LNCAP (cell line): ENCODE data around the gene TRIM66.

Experiments used
- TF ChIP-seq, protein P1 (sequence below): fragments of 450-650 bp; IDR thresholded peaks from 2 replicates; pipeline ENCODE4 v1.5.1; 2017; ENCODE audit warnings: mild to moderate bottlenecking

TRIM66 gene

DNA sequence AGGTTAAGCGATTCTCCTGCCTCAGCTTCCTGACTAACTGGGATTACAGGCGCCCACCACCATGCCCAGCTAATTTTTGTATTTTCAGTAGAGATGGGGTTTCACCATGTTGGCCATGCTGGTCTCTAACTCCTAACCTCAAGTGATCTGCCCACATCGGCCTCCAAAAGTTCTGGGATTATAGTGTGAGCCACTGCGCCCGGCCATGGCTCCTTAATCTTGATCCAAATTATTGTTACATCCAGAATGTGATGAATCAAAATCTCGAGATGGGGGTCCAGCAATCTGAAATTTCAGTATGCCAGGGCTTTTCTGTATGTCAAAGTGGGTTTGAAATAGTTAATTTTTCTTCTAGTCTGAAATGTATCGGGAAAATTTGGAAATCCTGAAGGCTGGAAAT lies 3.9 kb upstream of the TRIM66 start:
- TF ChIP-seq, protein P1, sequence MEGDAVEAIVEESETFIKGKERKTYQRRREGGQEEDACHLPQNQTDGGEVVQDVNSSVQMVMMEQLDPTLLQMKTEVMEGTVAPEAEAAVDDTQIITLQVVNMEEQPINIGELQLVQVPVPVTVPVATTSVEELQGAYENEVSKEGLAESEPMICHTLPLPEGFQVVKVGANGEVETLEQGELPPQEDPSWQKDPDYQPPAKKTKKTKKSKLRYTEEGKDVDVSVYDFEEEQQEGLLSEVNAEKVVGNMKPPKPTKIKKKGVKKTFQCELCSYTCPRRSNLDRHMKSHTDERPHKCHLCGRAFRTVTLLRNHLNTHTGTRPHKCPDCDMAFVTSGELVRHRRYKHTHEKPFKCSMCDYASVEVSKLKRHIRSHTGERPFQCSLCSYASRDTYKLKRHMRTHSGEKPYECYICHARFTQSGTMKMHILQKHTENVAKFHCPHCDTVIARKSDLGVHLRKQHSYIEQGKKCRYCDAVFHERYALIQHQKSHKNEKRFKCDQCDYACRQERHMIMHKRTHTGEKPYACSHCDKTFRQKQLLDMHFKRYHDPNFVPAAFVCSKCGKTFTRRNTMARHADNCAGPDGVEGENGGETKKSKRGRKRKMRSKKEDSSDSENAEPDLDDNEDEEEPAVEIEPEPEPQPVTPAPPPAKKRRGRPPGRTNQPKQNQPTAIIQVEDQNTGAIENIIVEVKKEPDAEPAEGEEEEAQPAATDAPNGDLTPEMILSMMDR = no peak

DNA sequence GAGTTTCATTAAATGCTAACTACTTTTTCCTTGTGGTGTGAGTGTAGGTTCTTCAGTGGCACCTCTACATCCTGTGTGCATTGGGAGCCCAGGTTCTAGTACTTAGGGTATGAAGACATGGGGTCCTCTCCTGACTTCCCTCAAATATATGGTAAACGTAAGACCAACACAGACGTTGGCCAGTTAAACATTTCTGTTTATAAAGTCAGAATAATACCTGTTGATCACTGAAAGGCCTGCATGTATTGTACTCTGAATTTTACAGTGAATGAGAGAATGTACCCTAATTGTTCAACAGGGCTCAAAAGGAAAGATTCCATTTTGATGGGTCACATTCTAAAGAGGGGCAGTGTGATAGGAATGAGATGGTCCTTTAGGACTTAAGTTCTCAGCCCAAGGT lies 3.4 kb upstream of the TRIM66 start:
- TF ChIP-seq, protein P1 = no peak

GRCh38 chr11:8685306-8685705 lies 2.8 kb upstream of the TRIM66 start:
- TF ChIP-seq, protein P1 = no peak

DNA sequence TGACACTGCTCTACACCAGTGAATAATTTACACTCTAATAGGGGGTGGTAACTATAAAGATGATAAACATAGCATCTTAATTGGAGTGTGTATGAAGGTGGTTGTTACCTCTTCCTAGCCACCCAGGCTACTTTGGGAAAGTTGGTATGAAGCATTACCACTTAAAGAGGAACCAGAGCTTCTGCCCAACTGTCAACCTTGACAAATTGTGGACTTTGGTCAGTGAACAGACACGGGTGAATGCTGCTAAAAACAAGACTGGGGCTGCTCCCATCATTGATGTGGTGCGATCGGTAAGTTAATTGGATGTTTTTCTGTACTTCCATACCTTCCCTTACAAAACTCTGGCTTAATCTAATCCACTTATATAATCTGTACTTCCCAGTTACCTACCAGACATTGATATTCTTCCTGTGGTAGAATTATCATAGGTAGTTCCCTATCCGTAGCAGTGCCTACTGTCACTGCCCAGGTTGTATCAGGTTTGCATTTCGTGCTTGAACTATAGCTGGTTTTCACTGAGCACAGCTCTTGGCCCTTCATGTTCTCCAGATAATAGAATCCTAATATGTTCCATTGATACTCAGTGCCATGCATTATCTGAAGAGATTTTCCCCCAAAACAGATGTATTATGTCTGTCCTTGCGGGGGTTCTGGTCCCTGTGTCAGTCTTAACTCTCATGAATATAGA lies 2.3 kb upstream of the TRIM66 start:
- TF ChIP-seq, protein P1 = no peak

DNA sequence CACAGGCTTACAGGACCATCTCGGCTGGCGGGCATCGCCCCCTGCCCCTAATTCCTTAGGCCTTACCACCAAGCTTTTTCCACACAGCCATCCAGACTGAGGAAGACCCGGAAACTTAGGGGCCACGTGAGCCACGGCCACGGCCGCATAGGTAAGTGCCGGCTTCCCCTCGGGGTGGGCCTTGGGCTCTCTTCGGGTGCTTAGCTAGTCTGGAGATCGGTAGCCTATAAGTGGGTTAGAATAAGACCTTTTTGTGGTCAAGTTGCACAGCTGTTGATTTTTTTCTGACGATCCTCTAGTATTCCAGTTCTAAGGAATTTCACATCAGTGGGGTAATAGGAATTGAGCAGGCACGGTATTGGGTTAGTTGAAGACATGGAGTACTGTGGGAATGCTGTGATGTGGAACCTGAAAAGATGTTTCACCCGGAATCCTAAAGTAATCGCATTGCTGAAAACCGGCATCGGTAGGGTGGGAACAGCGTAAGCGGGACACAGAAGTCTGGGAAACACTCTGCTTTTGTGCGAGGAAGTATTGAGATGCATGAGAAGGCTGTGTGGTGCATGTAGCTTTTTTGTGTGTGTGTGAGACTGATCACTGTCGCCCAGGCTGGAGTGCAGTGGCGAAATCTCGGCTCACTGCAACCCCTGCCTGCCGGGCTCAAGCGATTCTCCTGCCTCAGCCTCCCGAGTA lies 796 bp upstream of the TRIM66 start:
- TF ChIP-seq, protein P1 = no peak

GRCh38 chr11:8681837-8682302 lies 595 bp downstream of the TRIM66 start:
- TF ChIP-seq, protein P1 = no peak

DNA sequence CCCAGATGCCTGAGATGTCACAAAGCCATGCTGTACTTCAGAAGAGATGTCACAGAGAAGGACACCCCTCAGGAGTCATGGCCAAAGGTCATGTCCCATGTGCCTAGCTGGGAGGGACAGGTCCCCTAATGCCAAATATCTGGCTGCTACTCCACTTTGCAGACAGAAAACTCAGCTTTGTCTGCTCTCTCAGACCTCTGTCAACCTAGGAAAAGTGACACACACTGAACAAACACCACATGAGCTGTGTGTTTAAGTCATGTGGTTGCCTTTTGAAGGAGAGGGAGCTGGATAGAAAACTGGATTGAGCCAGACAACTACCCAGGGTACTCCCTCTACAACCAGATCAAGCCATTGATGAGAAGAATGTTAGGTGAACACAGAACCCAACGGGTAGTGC lies 3.5 kb downstream of the TRIM66 start:
- TF ChIP-seq, protein P1 = no peak
